Aorta (tissue), 5 donors: ENCODE measurements around the gene GREM1. TPM values are rescaled to one million over a fixed set of nuclear protein-coding genes. Genes with fewer than 3 reads are reported as not detected.

Experiments used
- ATAC-seq: fragments of 200-7000 bp; cut with Tn5 transposase; one replicate; pipeline ENCODE4 v1.9.1; 2022; ENCODE audit warnings: moderate library complexity; ENCODE audit not compliant: low FRiP score
- DNase-seq, 2 donors: peaks; one replicate each; pipeline ENCODE4 v3.0.0-alpha.2; 2020
- H3K27ac ChIP-seq, 2 donors: one replicate each; pipeline ENCODE4 v1.5.1; 2013; ENCODE audit warnings: low read length in 2 of 2, mild to moderate bottlenecking in 2 of 2, moderate library complexity in 2 of 2, control low read depth in 1 of 2, inconsistent platforms in 1 of 2, low read depth in 1 of 2
- H3K27me3 ChIP-seq, 2 donors: one replicate each; pipeline ENCODE4 v1.6.1; 2013; ENCODE audit warnings: control low read depth in 1 of 2, low read length in 1 of 2, mild to moderate bottlenecking in 1 of 2, moderate library complexity in 1 of 2; ENCODE audit not compliant: insufficient read depth in 2 of 2, control insufficient read depth in 1 of 2
- H3K36me3 ChIP-seq, 2 donors: one replicate each; pipeline ENCODE4 v1.6.1; 2013; ENCODE audit warnings: control low read depth in 1 of 2, low read length in 1 of 2, mild to moderate bottlenecking in 1 of 2; ENCODE audit not compliant: insufficient read depth in 2 of 2, control insufficient read depth in 1 of 2
- H3K4me1 ChIP-seq, 2 donors: one replicate each; pipeline ENCODE4 v1.6.1; 2013; ENCODE audit warnings: low read length in 2 of 2, control low read depth in 1 of 2, mild to moderate bottlenecking in 1 of 2, moderate library complexity in 1 of 2; ENCODE audit not compliant: insufficient read depth in 2 of 2, control insufficient read depth in 1 of 2
- H3K4me3 ChIP-seq, 2 donors: one replicate each; pipeline ENCODE4 v1.5.1; 2013; ENCODE audit warnings: low read length in 2 of 2, control low read depth in 1 of 2, mild to moderate bottlenecking in 1 of 2
- H3K9me3 ChIP-seq: one replicate; pipeline ENCODE4 v1.6.1; 2013; ENCODE audit warnings: mild to moderate bottlenecking, low read length; ENCODE audit not compliant: control insufficient read depth
- WGBS, 2 donors: extraction: QIAGEN DNeasy Blood & Tissue Kit; methylation state at CpG; one replicate each; pipeline ENCODE4 v1.1.7; 2013; 5-methylcytosine and 5-hydroxymethylcytosine counted together
- intact Hi-C, 2 donors: fragments of 100-400 bp; cut with DNase I; formaldehyde crosslinking; loops; one replicate each; pipeline versions ENCODE4 v1.14.2 to v1.15.0; 2022
- polyA plus RNA-seq, 2 donors: library from polyadenylated mRNA; stranded (reverse); fragments of 200-250 nt; gene quantifications; one replicate each; pipeline ENCODE4 v1.2.3, GENCODE V29; 2013
- total RNA-seq, 2 donors: library from RNA; stranded (reverse); fragmentation: NEBNext Ultra II Directional; extraction: Animal tissue kit (Norgen Biotek cat#: 25700); gene quantifications; one replicate each; pipeline ENCODE4 v1.2.1, GENCODE V29; 2021
- donor health status: healthy with polysubstance abuse.
- donor health status: Bipolar disorder and iron deficiency.
- donor health status: DM: no; HTN: no; CAD: no.
- donor health status: DM: no; HTN: no; CAD: no.
- donor health status: DM: yes; HTN: yes; CAD: no.

Gene GREM1
- total and polyA plus RNA-seq, 4 donors = under 0.01 to 35.5 (median 15.1) TPM

- H3K27me3 ChIP-seq = no peaks in the 10 kb centered on the region
- H3K27ac ChIP-seq = no peak overlapping the region
- DNase-seq = no peak
- ATAC-seq = no peak
- intact Hi-C loops = no loop called here
- H3K4me1 ChIP-seq = no peaks in the 10 kb centered on the region
- H3K36me3 ChIP-seq = no peaks in the 10 kb centered on the region
- WGBS, 2 donors = 83 to 84% methylated on average over 4 of the region's 4 CpGs
- H3K9me3 ChIP-seq = no peaks in the 10 kb centered on the region
- no peak overlapping the region for H3K4me3 ChIP-seq
Measured at GRCh38 chr15:32778391-32779176, 60.8 kb downstream of the GREM1 start.

GRCh38 chr15:32781781-32782180, 64.0 kb downstream of the GREM1 start:
- no peaks in the 10 kb centered on the region for H3K9me3 ChIP-seq
- intact Hi-C loops = no loop called here
- 66 to 69% methylated on average over 3 of the region's 3 CpGs for WGBS, 2 donors
- DNase-seq (no peak), ATAC-seq (no peak)
- no peak overlapping the region for H3K27ac ChIP-seq
- no peaks in the 10 kb centered on the region for H3K27me3 ChIP-seq
- no peaks in the 10 kb centered on the region for H3K36me3 ChIP-seq
- no peak overlapping the region for H3K4me3 ChIP-seq
- H3K4me1 ChIP-seq = no peaks in the 10 kb centered on the region

- DNase-seq (no peak), ATAC-seq (no peak)
Measured at GRCh38 chr15:32784581-32784980, 66.8 kb downstream of the GREM1 start.

GRCh38 chr15:32786906-32787305, 69.1 kb downstream of the GREM1 start:
- intact Hi-C loops = no loop called here
- Histone ChIP-seq H3K27me3 (peaks cover 0 to 3% of the 10 kb centered on the region in 2 donors), H3K4me1 (no peaks in the 10 kb centered on the region), H3K4me3 (no peak overlapping the region), H3K9me3 (no peaks in the 10 kb centered on the region), H3K36me3 (no peaks in the 10 kb centered on the region), H3K27ac (no peak overlapping the region)
- no peak for ATAC-seq
- DNase-seq = no peak
- WGBS, 2 donors = 63% methylated on average over 7 of the region's 7 CpGs

More at GRCh38 chr15:32784581-32784980, 66.8 kb downstream of the GREM1 start:
- Histone ChIP-seq H3K4me1 (no peaks in the 10 kb centered on the region), H3K27ac (no peak overlapping the region), H3K9me3 (no peaks in the 10 kb centered on the region), H3K4me3 (no peak overlapping the region), H3K36me3 (no peaks in the 10 kb centered on the region), H3K27me3 (peaks cover 0 to 3% of the 10 kb centered on the region in 2 donors)
- intact Hi-C loops = no loop called here

GRCh38 chr15:32787949-32788348, 70.1 kb downstream of the GREM1 start:
- Histone ChIP-seq H3K36me3 (no peaks in the 10 kb centered on the region), H3K27ac (no peak overlapping the region), H3K4me3 (no peak overlapping the region), H3K9me3 (no peaks in the 10 kb centered on the region), H3K4me1 (no peaks in the 10 kb centered on the region), H3K27me3 (peaks cover 0 to 3% of the 10 kb centered on the region in 2 donors)
- no peak for DNase-seq
- intact Hi-C loops = no loop called here
- WGBS, 2 donors = 32 to 37% methylated on average over 5 of the region's 5 CpGs
- no peak for ATAC-seq

- DNase-seq (no peak), ATAC-seq (no peak)
- H3K9me3 ChIP-seq = no peaks in the 10 kb centered on the region
- H3K4me1 ChIP-seq = no peaks in the 10 kb centered on the region
- no peaks in the 10 kb centered on the region for H3K36me3 ChIP-seq
- peaks cover 0 to 3% of the 10 kb centered on the region in 2 donors for H3K27me3 ChIP-seq
- H3K27ac ChIP-seq = no peak overlapping the region
- 81 to 85% methylated on average over 2 of the region's 2 CpGs for WGBS, 2 donors
- no peak overlapping the region for H3K4me3 ChIP-seq
- intact Hi-C loops = no loop called here
Measured at GRCh38 chr15:32790352-32790999, 72.7 kb downstream of the GREM1 start.

- ATAC-seq (no peak), DNase-seq (no peak)
- no peak overlapping the region for H3K27ac ChIP-seq
- no peaks in the 10 kb centered on the region for H3K36me3 ChIP-seq
- H3K4me1 ChIP-seq = no peaks in the 10 kb centered on the region
- intact Hi-C loops = no loop called here
- no peak overlapping the region for H3K4me3 ChIP-seq
- WGBS, 2 donors = 26 to 65% methylated on average over 2 of the region's 2 CpGs
- H3K9me3 ChIP-seq = no peaks in the 10 kb centered on the region
- H3K27me3 ChIP-seq = peaks cover 0 to 2% of the 10 kb centered on the region in 2 donors
Measured at GRCh38 chr15:32792436-32792835, 74.6 kb downstream of the GREM1 start.
